Cardiac fibroblast (primary cell): Measurements from ENCODE around the gene HDX.
"Not testable (repeated sequence)": the region's sequence is repeated elsewhere in the genome, so short reads cannot be mapped to it uniquely, and the experiment has no call there.

Source experiments
- DNase-seq, 2 donors: peaks; one replicate each; pipeline versions ENCODE4 v3.0.0 to v3.0.0-alpha.2; 2010; ENCODE audit warnings: low read depth in 2 of 2
- H3K4me3 ChIP-seq, 2 donors: replicated peaks in 1 of 2; 1 replicate in 1 of 2; 2 replicates in 1 of 2; pipeline ENCODE4 v1.5.1; 2011; ENCODE audit warnings: low read depth in 2 of 2, low read length in 2 of 2, mild to moderate bottlenecking in 2 of 2, moderate library complexity in 1 of 2
- CTCF ChIP-seq: IDR thresholded peaks from one replicate; pipeline ENCODE4 v1.5.1; 2011; ENCODE audit warnings: low read depth, mild to moderate bottlenecking, low read length, inconsistent platforms

HDX gene

GRCh38 chrX:84318661-84319060, 183.6 kb downstream of the HDX start:
- no peak overlapping the region for H3K4me3 ChIP-seq
- TF ChIP-seq CTCF, result no peak
- no peak for DNase-seq

GRCh38 chrX:84315946-84316345, 186.3 kb downstream of the HDX start:
- DNase-seq, H3K4me3 ChIP-seq: not testable (repeated sequence)
